HepG2 (cell line): ENCODE results near the gene ATXN1L. TPM values are rescaled to one million over a fixed set of nuclear protein-coding genes. Genes with fewer than 3 reads are reported as not detected.

ENCODE experiments used
- BHLHE40 ChIP-seq: IDR thresholded peaks from 2 replicates; pipeline ENCODE4 v1.6.1; 2011; ENCODE audit warnings: low read length, improper control_type of control experiment
- GATAD2A ChIP-seq: IDR thresholded peaks from 2 replicates; pipeline ENCODE4 v1.6.1; 2016
- HNRNPUL1 ChIP-seq: fragments of 200-400 bp; formaldehyde crosslinking; IDR thresholded peaks from 2 replicates; pipeline ENCODE4 v1.6.1; 2017; ENCODE audit warnings: low read depth, mild to moderate bottlenecking, low read length, moderate library complexity
- KDM4B ChIP-seq: sonication (generic); formaldehyde crosslinking; IDR thresholded peaks from 2 replicates; pipeline ENCODE4 v1.4.0; 2020; ENCODE audit warnings: missing genetic modification reagents
- KLF11 ChIP-seq: IDR thresholded peaks from 2 replicates; pipeline ENCODE4 v1.6.1; 2016; ENCODE audit warnings: missing compliant biosample characterization
- NFKB2 ChIP-seq: sonication (generic); formaldehyde crosslinking; IDR thresholded peaks from 2 replicates; pipeline ENCODE4 v1.4.0; 2020; ENCODE audit warnings: missing genetic modification reagents, borderline replicate concordance
- REST ChIP-seq, 2 experiments: IDR thresholded peaks; 2 replicates each; pipeline ENCODE4 v1.6.1; 2011 to 2012; ENCODE audit warnings: low read length in 2 of 2, borderline replicate concordance in 1 of 2, low read depth in 1 of 2, mild to moderate bottlenecking in 1 of 2, moderate library complexity in 1 of 2
- SP2 ChIP-seq: sonication (generic); formaldehyde crosslinking; IDR thresholded peaks from 2 replicates; pipeline ENCODE4 v1.5.1; 2020; ENCODE audit warnings: mild to moderate bottlenecking, missing genetic modification reagents
- TBL1XR1 ChIP-seq: fragments of 150-350 bp; IDR thresholded peaks from 2 replicates; pipeline ENCODE4 v1.6.1; 2014; ENCODE audit warnings: borderline replicate concordance, low read length; ENCODE audit not compliant: partially characterized antibody
- ZKSCAN1 ChIP-seq: fragments of 150-350 bp; IDR thresholded peaks from 2 replicates; pipeline ENCODE4 v1.6.1; 2014; ENCODE audit warnings: low read length
- ZNF17 ChIP-seq: sonication (generic); formaldehyde crosslinking; IDR thresholded peaks from 2 replicates; pipeline ENCODE4 v1.5.0; 2020; ENCODE audit warnings: mild to moderate bottlenecking, missing genetic modification reagents
- ZNF781 ChIP-seq: sonication (generic); formaldehyde crosslinking; IDR thresholded peaks from 2 replicates; pipeline ENCODE4 v1.5.1; 2020; ENCODE audit warnings: borderline replicate concordance, mild to moderate bottlenecking, missing genetic modification reagents; ENCODE audit errors: not compliant biosample characterization
- polyA plus RNA-seq, 8 experiments: library from polyadenylated mRNA; depleted of rRNA in 3 of 8; stranded (reverse) in 7 of 8; unstranded in 1 of 8; fragments of >200 nt; fragmentation: Illumina TruSeq in 4 of 8; extraction: Trizol in 4 of 8; gene quantifications; 2 replicates each; pipeline versions ENCODE4 v1.2.1 to v1.2.3, GENCODE V29; 2011 to 2016; ENCODE audit warnings: low read depth in 4 of 8, missing spikeins in 1 of 8, mixed read lengths in 1 of 8; ENCODE audit not compliant: insufficient read depth in 1 of 8
- total RNA-seq, 5 experiments: library from RNA; depleted of rRNA; stranded (reverse); fragments of >200 nt; fragmentation: Illumina TruSeq; extraction: Trizol; gene quantifications; 2 replicates each; pipeline ENCODE4 v1.2.3, GENCODE V29; 2016; ENCODE audit warnings: low read depth in 1 of 5
- TF ChIP-seq, protein P1 (sequence below): IDR thresholded peaks from 2 replicates; pipeline ENCODE4 v1.6.1; 2012; ENCODE audit warnings: low read length, improper control_type of control experiment

The ATXN1L gene
- total and polyA plus RNA-seq, 2 of the 13 experiments (the other 11 are each of a cell fraction or from before 2014, with no cell fraction given), result 20.0 to 22.4 TPM

- TF ChIP-seq REST (IDR thresholded peaks at IDR 0.05; ENCODE audit: borderline replicate concordance in 1 of 2, low read depth in 1 of 2, low read length in 2 of 2), result peak in 1 of 2 experiments; percentile 24; a peak in 1 of 4 replicates
- peak; percentile 69 for TF ChIP-seq KLF11 (CRISPR knock-in tag)
- no peak for TF ChIP-seq ZNF17
- TF ChIP-seq, protein P1, sequence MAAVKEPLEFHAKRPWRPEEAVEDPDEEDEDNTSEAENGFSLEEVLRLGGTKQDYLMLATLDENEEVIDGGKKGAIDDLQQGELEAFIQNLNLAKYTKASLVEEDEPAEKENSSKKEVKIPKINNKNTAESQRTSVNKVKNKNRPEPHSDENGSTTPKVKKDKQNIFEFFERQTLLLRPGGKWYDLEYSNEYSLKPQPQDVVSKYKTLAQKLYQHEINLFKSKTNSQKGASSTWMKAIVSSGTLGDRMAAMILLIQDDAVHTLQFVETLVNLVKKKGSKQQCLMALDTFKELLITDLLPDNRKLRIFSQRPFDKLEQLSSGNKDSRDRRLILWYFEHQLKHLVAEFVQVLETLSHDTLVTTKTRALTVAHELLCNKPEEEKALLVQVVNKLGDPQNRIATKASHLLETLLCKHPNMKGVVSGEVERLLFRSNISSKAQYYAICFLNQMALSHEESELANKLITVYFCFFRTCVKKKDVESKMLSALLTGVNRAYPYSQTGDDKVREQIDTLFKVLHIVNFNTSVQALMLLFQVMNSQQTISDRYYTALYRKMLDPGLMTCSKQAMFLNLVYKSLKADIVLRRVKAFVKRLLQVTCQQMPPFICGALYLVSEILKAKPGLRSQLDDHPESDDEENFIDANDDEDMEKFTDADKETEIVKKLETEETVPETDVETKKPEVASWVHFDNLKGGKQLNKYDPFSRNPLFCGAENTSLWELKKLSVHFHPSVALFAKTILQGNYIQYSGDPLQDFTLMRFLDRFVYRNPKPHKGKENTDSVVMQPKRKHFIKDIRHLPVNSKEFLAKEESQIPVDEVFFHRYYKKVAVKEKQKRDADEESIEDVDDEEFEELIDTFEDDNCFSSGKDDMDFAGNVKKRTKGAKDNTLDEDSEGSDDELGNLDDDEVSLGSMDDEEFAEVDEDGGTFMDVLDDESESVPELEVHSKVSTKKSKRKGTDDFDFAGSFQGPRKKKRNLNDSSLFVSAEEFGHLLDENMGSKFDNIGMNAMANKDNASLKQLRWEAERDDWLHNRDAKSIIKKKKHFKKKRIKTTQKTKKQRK, result no peak
- peak; percentile 61 for TF ChIP-seq GATAD2A
- TF ChIP-seq TBL1XR1, result peak; percentile 24
- TF ChIP-seq ZNF781 (CRISPR knock-in tag), result peak; percentile 74
- no peak for TF ChIP-seq BHLHE40
- TF ChIP-seq NFKB2, result peak; percentile 94
- TF ChIP-seq KDM4B, result no peak
- TF ChIP-seq SP2 (CRISPR knock-in tag), result peak; percentile 54; the same call in 1 of the 2 replicates
- no peak for TF ChIP-seq HNRNPUL1
- no peak for TF ChIP-seq ZKSCAN1
These were observed 37.0 kb upstream of the ATXN1L start, which contains the start of gene AP1G1 (continued) for GRCh38 chr16:71808593-71809459.
